H1 (cell line): ENCODE results near the gene LRRC26. TPM values are rescaled to one million over a fixed set of nuclear protein-coding genes. Genes with fewer than 3 reads are reported as not detected.

Experiments used
- ATF3 ChIP-seq: IDR thresholded peaks from 2 replicates; pipeline ENCODE4 v1.6.1; 2011; ENCODE audit warnings: low read depth, mild to moderate bottlenecking, low read length; ENCODE audit not compliant: insufficient read depth
- BACH1 ChIP-seq: IDR thresholded peaks from 2 replicates; pipeline ENCODE4 v1.6.1; 2012; ENCODE audit warnings: low read length, improper control_type of control experiment
- BRCA1 ChIP-seq: IDR thresholded peaks from 2 replicates; pipeline ENCODE4 v1.6.1; 2012; ENCODE audit warnings: low read depth, low read length, improper control_type of control experiment
- POLR2A ChIP-seq, 2 experiments: IDR thresholded peaks; 1 replicate in 1 of 2; 2 replicates in 1 of 2; pipeline ENCODE4 v1.6.1; 2011; ENCODE audit warnings: low read depth in 2 of 2, low read length in 2 of 2, mild to moderate bottlenecking in 2 of 2; ENCODE audit errors: control extremely low read depth in 1 of 2
- RAD21 ChIP-seq, 2 experiments: IDR thresholded peaks in 1 of 2; conservative IDR thresholded peaks in 1 of 2; 2 replicates each; pipeline ENCODE4 v1.6.1; 2011; ENCODE audit warnings: low read depth in 2 of 2, low read length in 2 of 2, improper control_type of control experiment in 1 of 2, inconsistent platforms in 1 of 2, mild to moderate bottlenecking in 1 of 2, moderate library complexity in 1 of 2
- polyA plus RNA-seq, 7 experiments: library from polyadenylated mRNA; depleted of rRNA in 3 of 7; stranded (reverse) in 5 of 7; unstranded in 2 of 7; fragments of >200 nt in 5 of 7; fragments of 200-250 nt in 2 of 7; gene quantifications; 1 replicate in 5 of 7; 2 replicates in 1 of 7; 4 replicates in 1 of 7; pipeline versions ENCODE4 v1.2.1 to v1.2.3, GENCODE V29; 2011 to 2013; ENCODE audit warnings: missing spikeins in 2 of 7, mixed read lengths in 2 of 7
- total RNA-seq: library from RNA; stranded (reverse); fragmentation: NEBNext Ultra II Directional; extraction: Animal tissue kit (Norgen Biotek cat#: 25700); gene quantifications from 2 replicates; pipeline ENCODE4 v1.2.1, GENCODE V29; 2021

LRRC26 gene
- total and polyA plus RNA-seq, 2 of the 8 experiments (the other 6 are each of a cell fraction or from before 2014, with no cell fraction given) = 0.34 to 0.85 TPM

- TF ChIP-seq RAD21 (IDR thresholded peaks at IDR 0.05 in 1 of 2, conservative IDR thresholded peaks at IDR 0.05 in 1 of 2; ENCODE audit: low read depth in 2 of 2, low read length in 2 of 2) = no peak
- no peak for TF ChIP-seq BACH1
- no peak for TF ChIP-seq ATF3
- no peak for TF ChIP-seq POLR2A (IDR thresholded peaks at IDR 0.05; ENCODE audit: control extremely low read depth in 1 of 2, low read depth in 2 of 2, low read length in 2 of 2)
- no peak for TF ChIP-seq BRCA1
- TF ChIP-seq, all 59 proteins: peak for 0
Measured at GRCh38 chr9:137147793-137148160, 22.1 kb downstream of the LRRC26 start (continued).
